ENCODE results near the gene TNN.

DNA sequence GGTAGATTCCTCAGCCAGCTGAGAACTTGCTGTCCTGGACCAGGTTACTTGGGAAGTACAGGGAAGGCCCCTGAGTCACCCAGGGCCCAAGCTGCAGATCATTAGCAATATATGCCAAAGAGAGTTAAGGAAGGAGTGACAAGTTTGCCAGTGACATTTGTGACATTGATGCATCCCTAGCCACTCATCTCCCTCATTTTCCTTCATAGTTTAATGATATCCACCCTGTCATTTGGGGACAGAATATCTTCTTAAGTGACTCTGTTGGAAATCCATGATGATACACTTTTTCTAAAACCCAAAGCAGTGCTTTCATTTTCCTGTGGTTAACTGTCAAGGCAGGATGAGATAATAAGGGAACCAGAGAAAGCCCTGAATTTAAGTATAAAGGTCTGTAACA is 3.2 kb downstream of the TNN start:
- TF ChIP-seq SP1 (IDR thresholded peaks at IDR 0.05) (no peak), SUZ12 (IDR thresholded peaks at IDR 0.05) (no peak)

Data from HEK293T (cell line).